GM12874 (cell line): ENCODE results near the gene ASRGL1.

Experiments
- CTCF ChIP-seq: IDR thresholded peaks from 2 replicates; pipeline ENCODE4 v1.5.1; 2011; ENCODE audit warnings: low read depth, mild to moderate bottlenecking, control low read depth, low read length, moderate library complexity; ENCODE audit not compliant: insufficient read depth

Gene ASRGL1

GRCh38 chr11:62337303-62338181 is at the start of gene ASRGL1:
Gene ASRGL1 (plus strand): TSS chr11:62337448. CDS start chr11:62337978, 530 bp downstream.
- TF ChIP-seq CTCF, result no peak

GRCh38 chr11:62295504-62295903 is 41.7 kb upstream of the ASRGL1 start:
- no peak for TF ChIP-seq CTCF

GRCh38 chr11:62298975-62299374 is 38.3 kb upstream of the ASRGL1 start, which contains the start of gene SCGB1D4:
Gene SCGB1D4 (minus strand): TSS chr11:62299075. CDS start chr11:62299010, 65 bp downstream.
- no peak for TF ChIP-seq CTCF

GRCh38 chr11:62306227-62306626 is 31.0 kb upstream of the ASRGL1 start:
- no peak for TF ChIP-seq CTCF

- TF ChIP-seq CTCF, result no peak
Measured at GRCh38 chr11:62307950-62308349, 29.3 kb upstream of the ASRGL1 start.

- no peak for TF ChIP-seq CTCF
Measured at GRCh38 chr11:62309991-62310390, 27.3 kb upstream of the ASRGL1 start.

- TF ChIP-seq CTCF, result no peak
Measured at GRCh38 chr11:62315431-62315830, 21.8 kb upstream of the ASRGL1 start.
